K562 (cell line): Measurements from ENCODE around the gene BPI.

ENCODE experiments used
- EZH2 ChIP-seq: IDR thresholded peaks from 2 replicates; pipeline ENCODE4 v1.6.1; 2012; ENCODE audit warnings: low read depth, mild to moderate bottlenecking, inconsistent platforms, low read length, borderline replicate concordance
- GATA2 ChIP-seq: sonication (generic); formaldehyde crosslinking; IDR thresholded peaks from 2 replicates; pipeline ENCODE4 v1.4.0; 2020; ENCODE audit warnings: mild to moderate bottlenecking, missing genetic modification reagents
- KDM5B ChIP-seq: fragments of 200-600 bp; sonication (generic); IDR thresholded peaks from 2 replicates; pipeline ENCODE4 v1.6.1; 2012; ENCODE audit warnings: low read depth, mild to moderate bottlenecking, moderate library complexity, low read length, control low read depth, inconsistent platforms; ENCODE audit not compliant: insufficient replicate concordance
- KLF10 ChIP-seq: fragments of 250-450 bp; sonication (Bioruptor Pico); IDR thresholded peaks from 2 replicates; pipeline ENCODE4 v1.6.1; 2021; ENCODE audit warnings: matching md5 sums
- MAFF ChIP-seq: IDR thresholded peaks from 2 replicates; pipeline ENCODE4 v1.6.1; 2012; ENCODE audit warnings: low read length, improper control_type of control experiment
- NFIC ChIP-seq: fragments of 450-650 bp; IDR thresholded peaks from 2 replicates; pipeline ENCODE4 v1.6.1; 2017; ENCODE audit warnings: mild to moderate bottlenecking, inconsistent platforms
- PCBP2 ChIP-seq: fragments of 200-400 bp; formaldehyde crosslinking; IDR thresholded peaks from 2 replicates; pipeline ENCODE4 v1.6.1; 2018; ENCODE audit warnings: low read length, low read depth, mild to moderate bottlenecking, moderate library complexity; ENCODE audit not compliant: poor library complexity, severe bottlenecking
- POLR2A ChIP-seq: fragments of 450-650 bp; conservative IDR thresholded peaks from 2 replicates; pipeline ENCODE4 v1.6.1; 2016
- POLR2AphosphoS5 ChIP-seq: IDR thresholded peaks from 2 replicates; pipeline ENCODE4 v1.6.1; 2011; ENCODE audit warnings: mild to moderate bottlenecking, low read depth, low read length, moderate library complexity; ENCODE audit not compliant: control insufficient read depth, insufficient read depth
- ZBTB17 ChIP-seq: fragments of 450-650 bp; formaldehyde crosslinking; IDR thresholded peaks from 2 replicates; pipeline ENCODE4 v1.4.0; 2020; ENCODE audit warnings: mild to moderate bottlenecking
- TF ChIP-seq, protein P1 (sequence below), 3 experiments: IDR thresholded peaks in 2 of 3; conservative IDR thresholded peaks in 1 of 3; 2 replicates each; pipeline ENCODE4 v1.5.1; 2011 to 2012; ENCODE audit warnings: low read length in 3 of 3, mild to moderate bottlenecking in 3 of 3, control low read depth in 2 of 3, improper control_type of control experiment in 1 of 3, inconsistent platforms in 1 of 3, low read depth in 1 of 3, mixed read lengths in 1 of 3, moderate library complexity in 1 of 3; ENCODE audit not compliant: insufficient read depth in 2 of 3
- TF ChIP-seq, protein P2 (sequence below): sonication (generic); formaldehyde crosslinking; IDR thresholded peaks from 2 replicates; pipeline ENCODE4 v1.8.1; 2023; ENCODE audit warnings: missing genetic modification reagents, mild to moderate bottlenecking, borderline replicate concordance

DNA sequence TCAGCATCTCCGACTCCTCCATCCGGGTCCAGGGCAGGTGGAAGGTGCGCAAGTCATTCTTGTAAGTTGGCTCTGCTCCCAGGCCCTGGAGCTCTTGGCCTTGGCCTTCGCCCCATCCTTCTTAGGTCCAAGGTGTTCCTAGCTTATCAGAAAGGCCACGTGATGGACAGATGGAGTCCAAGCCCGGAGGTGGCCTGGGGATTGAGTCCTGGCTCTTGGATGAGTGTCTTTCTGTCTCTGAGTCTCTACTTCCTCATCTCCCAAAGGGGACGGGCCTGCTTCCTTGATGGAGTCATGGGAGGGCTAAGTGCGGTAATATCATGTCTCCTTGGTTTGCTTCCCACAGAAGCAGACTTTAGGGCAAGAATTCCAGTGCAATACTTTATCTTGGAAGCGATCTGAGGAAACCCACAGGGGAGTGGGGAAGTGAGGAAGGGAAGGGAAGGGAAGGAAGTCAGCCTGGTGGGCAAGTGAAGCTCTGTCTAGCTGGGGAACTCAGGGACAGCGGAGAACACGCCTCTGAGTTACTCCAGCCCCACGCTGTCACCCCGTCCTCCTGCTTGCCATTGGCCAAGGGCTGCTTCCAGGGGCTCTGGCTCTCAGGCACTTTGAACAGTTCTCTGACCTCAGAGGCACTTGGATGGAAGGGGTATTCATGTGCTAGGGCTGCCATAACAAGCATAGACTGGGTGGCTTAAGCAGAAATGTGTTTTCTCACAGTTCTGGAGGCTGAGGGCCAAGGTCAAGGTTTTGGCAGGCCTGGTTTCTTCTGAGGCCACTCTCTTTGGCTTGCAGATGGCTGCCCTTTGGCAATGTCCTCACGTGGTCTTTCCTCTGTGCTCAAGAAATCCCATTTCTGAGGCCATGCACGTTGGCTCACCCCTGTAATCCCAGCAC lies 47.2 kb downstream of the BPI start:
- TF ChIP-seq POLR2A (no peak), KLF10 (CRISPR knock-in tag) (no peak), KDM5B (no peak), GATA2 (CRISPR knock-in tag) (no peak), NFIC (no peak), PCBP2 (no peak), MAFF (no peak), EZH2 (no peak), ZBTB17 (CRISPR knock-in tag) (no peak), POLR2AphosphoS5 (no peak)
- TF ChIP-seq, protein P1, sequence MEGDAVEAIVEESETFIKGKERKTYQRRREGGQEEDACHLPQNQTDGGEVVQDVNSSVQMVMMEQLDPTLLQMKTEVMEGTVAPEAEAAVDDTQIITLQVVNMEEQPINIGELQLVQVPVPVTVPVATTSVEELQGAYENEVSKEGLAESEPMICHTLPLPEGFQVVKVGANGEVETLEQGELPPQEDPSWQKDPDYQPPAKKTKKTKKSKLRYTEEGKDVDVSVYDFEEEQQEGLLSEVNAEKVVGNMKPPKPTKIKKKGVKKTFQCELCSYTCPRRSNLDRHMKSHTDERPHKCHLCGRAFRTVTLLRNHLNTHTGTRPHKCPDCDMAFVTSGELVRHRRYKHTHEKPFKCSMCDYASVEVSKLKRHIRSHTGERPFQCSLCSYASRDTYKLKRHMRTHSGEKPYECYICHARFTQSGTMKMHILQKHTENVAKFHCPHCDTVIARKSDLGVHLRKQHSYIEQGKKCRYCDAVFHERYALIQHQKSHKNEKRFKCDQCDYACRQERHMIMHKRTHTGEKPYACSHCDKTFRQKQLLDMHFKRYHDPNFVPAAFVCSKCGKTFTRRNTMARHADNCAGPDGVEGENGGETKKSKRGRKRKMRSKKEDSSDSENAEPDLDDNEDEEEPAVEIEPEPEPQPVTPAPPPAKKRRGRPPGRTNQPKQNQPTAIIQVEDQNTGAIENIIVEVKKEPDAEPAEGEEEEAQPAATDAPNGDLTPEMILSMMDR (IDR thresholded peaks at IDR 0.05 in 2 of 3, conservative IDR thresholded peaks at IDR 0.05 in 1 of 3; ENCODE audit: insufficient read depth in 2 of 3, low read depth in 1 of 3, low read length in 3 of 3) = no peak
- TF ChIP-seq, protein P2, sequence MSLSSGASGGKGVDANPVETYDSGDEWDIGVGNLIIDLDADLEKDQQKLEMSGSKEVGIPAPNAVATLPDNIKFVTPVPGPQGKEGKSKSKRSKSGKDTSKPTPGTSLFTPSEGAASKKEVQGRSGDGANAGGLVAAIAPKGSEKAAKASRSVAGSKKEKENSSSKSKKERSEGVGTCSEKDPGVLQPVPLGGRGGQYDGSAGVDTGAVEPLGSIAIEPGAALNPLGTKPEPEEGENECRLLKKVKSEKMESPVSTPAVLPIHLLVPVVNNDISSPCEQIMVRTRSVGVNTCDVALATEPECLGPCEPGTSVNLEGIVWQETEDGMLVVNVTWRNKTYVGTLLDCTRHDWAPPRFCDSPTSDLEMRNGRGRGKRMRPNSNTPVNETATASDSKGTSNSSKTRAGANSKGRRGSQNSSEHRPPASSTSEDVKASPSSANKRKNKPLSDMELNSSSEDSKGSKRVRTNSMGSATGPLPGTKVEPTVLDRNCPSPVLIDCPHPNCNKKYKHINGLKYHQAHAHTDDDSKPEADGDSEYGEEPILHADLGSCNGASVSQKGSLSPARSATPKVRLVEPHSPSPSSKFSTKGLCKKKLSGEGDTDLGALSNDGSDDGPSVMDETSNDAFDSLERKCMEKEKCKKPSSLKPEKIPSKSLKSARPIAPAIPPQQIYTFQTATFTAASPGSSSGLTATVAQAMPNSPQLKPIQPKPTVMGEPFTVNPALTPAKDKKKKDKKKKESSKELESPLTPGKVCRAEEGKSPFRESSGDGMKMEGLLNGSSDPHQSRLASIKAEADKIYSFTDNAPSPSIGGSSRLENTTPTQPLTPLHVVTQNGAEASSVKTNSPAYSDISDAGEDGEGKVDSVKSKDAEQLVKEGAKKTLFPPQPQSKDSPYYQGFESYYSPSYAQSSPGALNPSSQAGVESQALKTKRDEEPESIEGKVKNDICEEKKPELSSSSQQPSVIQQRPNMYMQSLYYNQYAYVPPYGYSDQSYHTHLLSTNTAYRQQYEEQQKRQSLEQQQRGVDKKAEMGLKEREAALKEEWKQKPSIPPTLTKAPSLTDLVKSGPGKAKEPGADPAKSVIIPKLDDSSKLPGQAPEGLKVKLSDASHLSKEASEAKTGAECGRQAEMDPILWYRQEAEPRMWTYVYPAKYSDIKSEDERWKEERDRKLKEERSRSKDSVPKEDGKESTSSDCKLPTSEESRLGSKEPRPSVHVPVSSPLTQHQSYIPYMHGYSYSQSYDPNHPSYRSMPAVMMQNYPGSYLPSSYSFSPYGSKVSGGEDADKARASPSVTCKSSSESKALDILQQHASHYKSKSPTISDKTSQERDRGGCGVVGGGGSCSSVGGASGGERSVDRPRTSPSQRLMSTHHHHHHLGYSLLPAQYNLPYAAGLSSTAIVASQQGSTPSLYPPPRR (CRISPR knock-in tag) = no peak
